HepG2 (cell line): ENCODE data around the gene PDIK1L. TPM values are rescaled to one million over a fixed set of nuclear protein-coding genes. Genes with fewer than 3 reads are reported as not detected.

Source experiments
- CAMTA2 ChIP-seq: sonication (generic); formaldehyde crosslinking; IDR thresholded peaks from 2 replicates; pipeline ENCODE4 v1.4.0; 2020; ENCODE audit warnings: mild to moderate bottlenecking, missing genetic modification reagents, borderline replicate concordance
- CBFB ChIP-seq: sonication (generic); formaldehyde crosslinking; IDR thresholded peaks from 2 replicates; pipeline ENCODE4 v1.4.0; 2020; ENCODE audit warnings: missing genetic modification reagents
- POLR2AphosphoS5 ChIP-seq: IDR thresholded peaks from 2 replicates; pipeline ENCODE4 v1.6.1; 2012; ENCODE audit warnings: low read depth, low read length
- RFX5 ChIP-seq: IDR thresholded peaks from 2 replicates; pipeline ENCODE4 v1.6.1; 2011; ENCODE audit warnings: low read depth, low read length, improper control_type of control experiment
- TBP ChIP-seq: sonication (generic); formaldehyde crosslinking; IDR thresholded peaks from 2 replicates; pipeline ENCODE4 v1.5.0; 2020; ENCODE audit warnings: missing genetic modification reagents
- UBTF ChIP-seq: sonication (generic); formaldehyde crosslinking; IDR thresholded peaks from 2 replicates; pipeline ENCODE4 v1.4.0; 2020; ENCODE audit warnings: mild to moderate bottlenecking, missing genetic modification reagents
- ZBTB14 ChIP-seq: sonication (generic); formaldehyde crosslinking; IDR thresholded peaks from 2 replicates; pipeline ENCODE4 v1.4.0; 2020; ENCODE audit warnings: missing genetic modification reagents
- ZBTB34 ChIP-seq: sonication (generic); formaldehyde crosslinking; IDR thresholded peaks from 2 replicates; pipeline ENCODE4 v1.8.0; 2022; ENCODE audit warnings: mild to moderate bottlenecking, missing genetic modification reagents
- ZHX2 ChIP-seq, 2 experiments: sonication (generic) in 1 of 2; formaldehyde crosslinking in 1 of 2; IDR thresholded peaks; 2 replicates each; pipeline versions ENCODE4 v1.6.1 to v1.9.0; 2014 to 2022; ENCODE audit warnings: antibody characterized with exemption in 1 of 2, borderline replicate concordance in 1 of 2, inconsistent platforms in 1 of 2, low read depth in 1 of 2, missing genetic modification reagents in 1 of 2
- ZNF234 ChIP-seq: sonication (generic); formaldehyde crosslinking; conservative IDR thresholded peaks from 2 replicates; pipeline ENCODE4 v1.5.1; 2020; ENCODE audit warnings: mild to moderate bottlenecking, missing genetic modification reagents
- ZNF263 ChIP-seq: sonication (generic); formaldehyde crosslinking; IDR thresholded peaks from 2 replicates; pipeline ENCODE4 v1.4.0; 2020; ENCODE audit warnings: missing genetic modification reagents
- ZNF460 ChIP-seq: sonication (generic); formaldehyde crosslinking; IDR thresholded peaks from 2 replicates; pipeline ENCODE4 v1.5.1; 2020; ENCODE audit warnings: missing genetic modification reagents, mild to moderate bottlenecking, borderline replicate concordance
- ZNF619 ChIP-seq: sonication (generic); formaldehyde crosslinking; IDR thresholded peaks from 2 replicates; pipeline ENCODE4 v1.4.0; 2020; ENCODE audit warnings: mild to moderate bottlenecking, missing genetic modification reagents
- ZSCAN21 ChIP-seq: sonication (generic); formaldehyde crosslinking; IDR thresholded peaks from 2 replicates; pipeline ENCODE4 v1.8.0; 2022; ENCODE audit warnings: mild to moderate bottlenecking, missing genetic modification reagents, moderate library complexity, borderline replicate concordance
- polyA plus RNA-seq, 8 experiments: library from polyadenylated mRNA; depleted of rRNA in 3 of 8; stranded (reverse) in 7 of 8; unstranded in 1 of 8; fragments of >200 nt; fragmentation: Illumina TruSeq in 4 of 8; extraction: Trizol in 4 of 8; gene quantifications; 2 replicates each; pipeline versions ENCODE4 v1.2.1 to v1.2.3, GENCODE V29; 2011 to 2016; ENCODE audit warnings: low read depth in 4 of 8, missing spikeins in 1 of 8, mixed read lengths in 1 of 8; ENCODE audit not compliant: insufficient read depth in 1 of 8
- total RNA-seq, 5 experiments: library from RNA; depleted of rRNA; stranded (reverse); fragments of >200 nt; fragmentation: Illumina TruSeq; extraction: Trizol; gene quantifications; 2 replicates each; pipeline ENCODE4 v1.2.3, GENCODE V29; 2016; ENCODE audit warnings: low read depth in 1 of 5

PDIK1L gene
- total and polyA plus RNA-seq, 2 of the 13 experiments (the other 11 are each of a cell fraction or from before 2014, with no cell fraction given) = 1.9 to 4.6 TPM

- TF ChIP-seq ZHX2 (IDR thresholded peaks at IDR 0.05; ENCODE audit: low read depth) (0 out of 2 replicates have a peak, but pooled peaks have one; percentile 37), ZHX2 (CRISPR knock-in tag; IDR thresholded peaks at IDR 0.05; ENCODE audit: borderline replicate concordance) (peak; percentile 25), ZSCAN21 (CRISPR knock-in tag) (peak; percentile 68; the same call in 1 of the 2 replicates), ZNF234 (CRISPR knock-in tag) (0 out of 2 replicates have a peak, but pooled peaks have one; percentile 25), ZNF263 (0 out of 2 replicates have a peak, but pooled peaks have one; percentile 11), POLR2AphosphoS5 (no peak), ZBTB34 (CRISPR knock-in tag) (no peak), UBTF (peak; percentile 88), RFX5 (no peak), CBFB (CRISPR knock-in tag) (no peak; the same call in 1 of the 2 replicates), ZNF460 (CRISPR knock-in tag) (no peak), ZBTB14 (CRISPR knock-in tag) (peak; percentile 58), ZNF619 (CRISPR knock-in tag) (peak; percentile 42; the same call in 1 of the 2 replicates), CAMTA2 (peak; percentile 81; the same call in 1 of the 2 replicates), TBP (CRISPR knock-in tag) (no peak)
These were observed 694 bp upstream of the PDIK1L start (continued) for GRCh38 chr1:26110731-26111529.
